HK-2 (cell line): ENCODE data around the gene TDRD9.

Source experiments
- DNase-seq: peaks from one replicate; pipeline ENCODE4 v3.0.0-alpha.2; 2018; ENCODE audit not compliant: unreplicated experiment

TDRD9 gene

DNA sequence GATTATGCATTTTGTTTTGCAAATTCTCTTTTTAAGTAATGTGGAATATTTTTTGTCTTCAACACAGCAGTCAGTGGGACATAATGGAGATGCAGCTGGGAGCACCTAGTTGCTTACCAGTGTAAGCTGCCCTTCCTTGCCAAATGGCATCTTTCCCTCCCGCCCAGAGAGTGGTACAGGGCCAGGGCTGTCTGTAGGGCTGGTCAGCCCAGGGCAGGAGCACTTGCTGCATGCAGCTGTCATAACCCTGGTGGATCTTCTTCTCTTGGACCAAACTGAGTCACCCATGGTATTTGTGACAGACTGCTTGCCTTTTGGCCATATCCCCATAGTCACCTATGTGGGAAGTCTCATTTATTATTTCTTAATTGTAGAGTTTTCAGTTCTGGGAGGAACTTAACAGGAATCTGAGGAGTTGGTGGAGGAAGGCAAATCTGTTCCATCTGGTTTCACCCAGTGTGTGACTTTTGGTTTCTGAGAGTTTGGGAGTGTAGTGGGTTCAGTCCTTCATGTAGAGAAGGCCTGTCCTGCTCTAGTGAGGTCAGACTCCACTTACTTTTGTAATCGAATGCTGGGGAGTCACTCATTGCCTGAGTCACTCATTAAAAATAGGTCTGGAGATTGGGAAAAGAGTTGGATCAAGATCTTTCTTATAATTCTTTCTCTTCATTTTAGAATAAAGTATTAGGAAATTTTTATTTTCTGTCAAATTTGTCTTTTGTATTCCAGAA is 95.2 kb downstream of the TDRD9 start:
- no peak for DNase-seq

DNA sequence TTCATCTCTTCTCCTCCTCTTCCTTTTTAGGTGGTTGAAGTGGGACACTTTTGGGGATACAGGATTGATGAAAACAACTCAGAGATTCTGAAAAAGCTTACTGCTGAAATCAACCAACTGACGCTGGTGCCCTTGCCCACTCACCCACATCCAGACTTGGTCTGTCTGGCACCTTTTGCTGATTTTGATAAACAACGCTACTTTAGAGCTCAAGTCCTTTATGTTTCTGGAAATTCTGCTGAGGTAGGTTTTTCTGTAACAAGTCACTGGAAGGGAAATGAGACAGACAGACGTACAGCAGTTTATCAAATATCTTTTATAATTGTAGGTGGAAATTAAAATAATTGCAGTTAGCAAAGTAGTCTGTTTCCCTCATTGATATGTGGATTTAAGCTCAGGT is 97.3 kb downstream of the TDRD9 start:
- no peak for DNase-seq

DNA sequence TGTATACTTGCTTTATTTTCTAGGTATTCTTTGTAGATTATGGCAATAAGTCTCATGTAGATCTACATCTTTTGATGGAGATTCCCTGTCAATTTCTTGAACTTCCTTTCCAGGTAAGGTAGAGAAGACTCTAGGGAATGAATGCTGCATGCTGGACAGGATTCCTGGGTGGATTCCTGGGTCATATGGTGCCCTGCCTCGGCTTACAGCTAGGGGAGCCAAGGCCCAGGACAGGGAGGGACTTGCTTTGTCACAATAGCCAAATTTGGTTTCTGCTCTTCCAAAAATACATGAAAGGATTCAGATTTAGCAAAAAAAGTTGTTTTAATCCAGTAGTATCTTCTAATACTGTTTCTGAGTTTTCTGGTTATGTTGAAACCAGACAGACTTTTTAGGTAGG is 97.8 kb downstream of the TDRD9 start:
- DNase-seq: no peak

DNA sequence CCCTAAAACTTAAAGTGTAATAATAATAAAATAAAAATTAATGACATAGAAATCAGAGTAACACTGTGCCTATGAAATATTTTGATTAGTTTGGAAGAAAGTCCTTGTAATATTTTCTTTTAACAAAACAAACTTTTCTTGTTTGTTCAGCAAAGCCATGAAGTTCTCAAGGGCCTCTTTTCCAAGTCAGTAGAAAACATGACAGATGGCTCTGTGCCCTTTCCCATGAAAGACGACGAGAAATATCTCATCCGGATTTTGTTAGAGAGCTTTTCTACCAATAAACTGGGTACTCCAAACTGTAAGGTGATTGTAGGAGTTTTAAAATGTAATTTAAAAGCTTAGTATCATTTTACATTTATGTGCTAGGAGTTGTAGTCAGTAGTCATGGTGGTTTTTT is 102.7 kb downstream of the TDRD9 start:
- no peak for DNase-seq

DNA sequence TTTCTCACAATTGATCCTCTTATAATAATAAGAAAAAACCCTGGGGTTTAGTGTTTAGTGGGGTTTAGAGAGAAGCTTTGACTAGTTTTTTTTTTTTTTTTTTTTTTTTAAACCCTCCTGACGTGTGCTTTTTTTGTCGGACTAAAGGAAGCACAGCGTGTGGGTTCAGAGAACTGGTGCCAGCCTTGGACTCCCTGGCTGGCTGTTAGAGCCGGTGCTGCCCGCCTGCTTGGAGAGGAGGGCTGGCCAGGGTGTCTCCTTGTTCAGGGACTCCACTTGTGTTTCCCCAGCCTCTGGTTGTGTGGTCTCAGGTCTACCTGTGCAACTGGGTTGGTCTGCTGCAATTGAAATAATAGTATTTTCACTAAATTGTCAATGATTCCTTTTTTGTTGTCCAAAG is 103.1 kb downstream of the TDRD9 start:
- DNase-seq: no peak

DNA sequence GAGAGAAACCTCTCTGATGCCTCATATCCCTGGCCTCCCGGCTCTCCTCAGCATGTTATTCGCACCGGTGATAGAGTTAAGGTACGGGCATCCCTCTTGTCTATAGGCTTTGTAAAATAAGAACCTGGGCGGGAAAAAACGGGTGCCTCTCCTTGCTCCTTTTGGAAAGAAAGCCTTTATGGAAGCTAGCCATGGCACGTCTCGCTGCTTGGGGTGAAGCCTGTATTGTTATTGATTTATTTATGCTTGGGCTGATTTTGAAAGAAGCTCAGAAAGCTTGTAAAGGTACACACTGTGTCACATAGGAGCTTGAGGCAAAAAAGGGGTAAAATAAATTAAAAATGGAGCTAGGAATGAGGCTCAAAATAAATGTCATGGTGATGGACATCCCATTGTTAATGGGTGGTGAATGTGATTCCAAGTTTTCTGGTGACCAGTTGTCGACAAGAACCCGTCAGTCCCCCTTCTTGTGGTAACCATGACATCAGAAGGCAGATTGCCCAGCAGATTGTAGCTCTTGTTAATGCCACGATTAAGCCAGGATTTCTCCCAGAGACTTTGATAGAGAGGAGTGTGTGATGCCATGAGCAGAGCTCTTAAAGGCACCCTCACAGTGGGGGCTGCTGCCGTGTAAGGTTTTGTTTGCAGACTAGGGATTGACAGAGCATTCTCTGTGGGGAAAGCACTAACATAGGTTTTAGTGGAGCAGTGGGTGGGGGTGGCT is 106.9 kb downstream of the TDRD9 start:
- DNase-seq: no peak

DNA sequence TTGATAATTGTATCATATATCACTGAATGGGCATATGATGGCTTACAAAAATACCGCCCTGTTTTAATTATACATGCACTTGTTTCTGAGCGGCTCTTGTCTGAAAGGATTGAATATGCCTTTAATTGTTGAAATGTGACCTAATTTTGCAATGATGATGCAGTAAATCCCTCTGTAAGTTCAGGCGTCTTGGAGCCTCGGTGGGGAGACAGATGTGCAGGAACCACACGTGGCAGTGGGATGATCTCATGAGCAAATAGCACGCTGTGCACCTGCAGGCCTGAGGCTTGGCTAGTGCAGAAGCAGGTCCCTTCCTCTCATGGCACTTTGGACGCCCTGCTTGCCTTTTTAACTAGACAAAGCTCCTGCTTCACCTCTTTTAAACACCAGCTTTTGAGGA is 108.0 kb downstream of the TDRD9 start:
- no peak for DNase-seq

DNA sequence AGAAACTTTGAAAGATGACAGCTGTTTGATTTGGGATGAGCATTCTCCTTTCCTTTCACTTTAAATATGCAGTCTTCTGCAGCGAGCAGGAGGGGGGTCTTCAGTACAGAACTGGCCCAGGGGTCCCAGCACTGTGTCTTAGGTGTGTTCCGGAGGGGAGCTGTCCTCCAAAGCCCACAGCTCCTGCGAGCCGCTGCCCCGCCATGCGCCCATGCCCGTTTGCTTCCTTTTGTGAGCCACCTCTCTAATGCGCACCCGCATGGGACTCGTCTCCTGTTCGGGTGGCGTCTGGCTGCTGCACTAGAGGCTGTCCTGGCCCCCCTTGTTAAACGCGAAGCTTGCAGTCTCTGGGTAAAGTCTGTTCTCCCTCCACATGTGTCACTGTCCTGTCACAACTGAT is 108.8 kb downstream of the TDRD9 start:
- no peak for DNase-seq

DNA sequence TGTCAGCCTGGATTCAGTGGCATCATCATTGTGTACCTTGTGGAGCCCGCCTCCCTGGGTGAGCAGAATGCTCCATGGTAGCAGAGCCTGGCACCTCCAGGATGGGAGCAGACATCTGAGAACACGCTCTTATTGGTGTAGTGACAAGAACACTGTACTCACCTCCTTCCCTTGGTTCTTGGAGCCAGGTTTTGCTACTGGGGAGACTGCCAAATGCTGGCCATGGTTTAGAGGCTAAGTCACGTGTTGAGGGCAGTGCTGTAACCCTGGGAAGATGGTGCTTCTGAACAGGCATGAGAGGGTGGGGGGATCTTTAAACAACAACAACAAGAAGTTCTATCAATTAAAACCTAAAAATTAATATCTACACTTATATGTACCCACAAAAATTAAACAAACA is 109.6 kb downstream of the TDRD9 start:
- no peak for DNase-seq

DNA sequence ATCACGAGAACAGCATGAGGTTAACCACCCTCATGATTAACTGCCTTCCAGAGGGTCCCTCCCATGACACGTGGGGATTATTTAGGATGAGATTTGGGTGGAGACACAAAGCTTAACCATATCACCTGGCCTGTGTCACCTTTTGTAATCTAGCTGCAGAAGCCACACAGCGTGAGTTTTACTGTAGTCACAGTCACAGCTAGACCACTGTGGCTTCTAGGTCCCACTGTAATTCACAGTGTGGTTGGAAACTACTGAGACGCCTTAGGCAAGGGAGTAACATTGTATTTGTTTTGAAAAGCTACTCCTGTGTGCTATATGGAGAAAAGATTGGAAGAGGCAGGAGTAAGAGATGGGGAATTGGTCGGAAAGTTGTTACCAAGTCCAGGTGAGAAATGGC is 111.0 kb downstream of the TDRD9 start:
- no peak for DNase-seq

DNA sequence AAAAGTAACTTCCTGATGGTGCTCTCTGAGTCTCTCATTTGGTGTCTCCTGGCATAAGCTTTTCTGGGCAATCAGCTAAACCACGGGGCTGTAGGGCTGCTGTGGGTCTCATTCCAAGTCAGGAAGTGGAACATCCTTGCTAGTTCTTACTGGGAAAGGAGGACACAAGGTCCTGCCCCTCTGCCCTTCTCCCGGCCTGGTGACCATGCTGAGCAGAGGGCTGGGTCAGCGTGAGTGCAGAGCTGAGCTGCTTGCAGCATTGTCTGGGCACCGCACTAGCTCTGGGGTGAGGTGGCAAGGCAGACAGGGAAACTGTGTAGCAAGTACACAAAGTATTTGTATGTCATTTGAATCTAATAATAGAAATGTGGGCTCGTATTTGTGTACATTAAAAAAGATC is 112.3 kb downstream of the TDRD9 start:
- DNase-seq: no peak

DNA sequence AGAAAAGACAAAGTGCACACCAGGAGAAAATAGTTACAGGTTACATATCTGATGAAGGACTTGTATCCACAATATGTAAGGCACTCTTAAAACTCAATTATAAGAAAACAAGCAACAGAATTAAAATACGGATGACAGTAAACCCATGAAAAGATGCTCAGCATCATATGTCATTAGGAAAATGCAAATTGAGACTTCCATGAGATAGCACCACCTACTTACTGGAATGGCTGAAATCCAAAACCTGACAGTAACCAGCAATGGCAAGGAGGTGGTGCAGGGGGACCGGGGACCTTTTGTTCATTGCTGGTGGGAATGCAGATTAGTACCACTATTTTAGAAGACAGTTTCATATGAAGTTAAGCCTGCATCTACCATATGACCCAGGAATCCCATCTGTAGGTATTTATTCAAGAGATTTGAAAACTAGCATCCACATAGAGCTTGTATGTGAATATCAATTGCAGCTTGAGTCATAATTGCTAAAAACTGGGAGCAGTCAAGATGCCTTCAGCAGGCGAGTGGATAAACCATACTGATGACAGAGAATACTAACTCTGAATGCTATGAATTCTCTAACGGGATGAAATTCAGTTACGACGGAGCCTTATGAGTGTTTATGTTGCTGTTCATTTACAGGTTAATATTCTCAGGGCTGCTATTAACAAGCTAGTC is 113.3 kb downstream of the TDRD9 start:
- DNase-seq: no peak

DNA sequence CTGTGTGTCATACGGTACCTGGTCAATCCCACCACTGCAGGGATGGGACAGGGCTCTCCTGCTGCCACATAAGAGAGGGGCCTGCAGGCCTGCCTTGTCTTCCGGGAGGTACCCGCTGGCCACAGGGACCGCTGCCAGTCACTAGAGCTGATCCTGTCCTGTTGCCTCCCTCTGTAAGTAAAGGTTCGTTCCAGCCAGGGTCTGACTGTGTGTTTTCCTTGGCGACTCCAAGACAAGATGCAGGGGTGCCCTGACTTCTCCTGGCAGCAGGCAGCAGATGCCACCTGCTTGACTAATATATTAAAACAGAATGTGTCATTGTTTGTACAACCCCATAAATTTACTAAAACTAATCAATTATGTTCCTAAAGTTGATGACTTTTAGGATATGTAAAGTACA is 115.8 kb downstream of the TDRD9 start:
- no peak for DNase-seq

DNA sequence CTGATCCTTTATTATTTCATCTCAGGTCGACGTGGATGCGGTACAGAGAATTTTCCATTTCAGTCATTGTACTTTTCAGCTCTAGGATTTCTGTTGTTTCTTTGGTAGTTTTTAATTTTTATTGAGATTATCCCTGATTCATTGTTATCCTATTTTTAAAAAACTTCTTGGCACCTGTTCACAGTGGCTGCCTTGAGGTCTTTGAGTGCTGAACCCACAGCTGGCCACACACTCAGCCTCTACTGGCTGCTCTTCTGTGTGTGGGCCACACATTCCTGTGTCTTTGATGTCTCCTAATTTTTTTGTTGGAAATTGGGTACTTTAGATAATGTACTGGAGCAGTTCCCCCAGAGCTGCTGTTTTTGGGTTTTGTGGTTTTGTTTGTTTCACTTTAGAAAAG is 119.5 kb downstream of the TDRD9 start:
- DNase-seq: no peak

DNA sequence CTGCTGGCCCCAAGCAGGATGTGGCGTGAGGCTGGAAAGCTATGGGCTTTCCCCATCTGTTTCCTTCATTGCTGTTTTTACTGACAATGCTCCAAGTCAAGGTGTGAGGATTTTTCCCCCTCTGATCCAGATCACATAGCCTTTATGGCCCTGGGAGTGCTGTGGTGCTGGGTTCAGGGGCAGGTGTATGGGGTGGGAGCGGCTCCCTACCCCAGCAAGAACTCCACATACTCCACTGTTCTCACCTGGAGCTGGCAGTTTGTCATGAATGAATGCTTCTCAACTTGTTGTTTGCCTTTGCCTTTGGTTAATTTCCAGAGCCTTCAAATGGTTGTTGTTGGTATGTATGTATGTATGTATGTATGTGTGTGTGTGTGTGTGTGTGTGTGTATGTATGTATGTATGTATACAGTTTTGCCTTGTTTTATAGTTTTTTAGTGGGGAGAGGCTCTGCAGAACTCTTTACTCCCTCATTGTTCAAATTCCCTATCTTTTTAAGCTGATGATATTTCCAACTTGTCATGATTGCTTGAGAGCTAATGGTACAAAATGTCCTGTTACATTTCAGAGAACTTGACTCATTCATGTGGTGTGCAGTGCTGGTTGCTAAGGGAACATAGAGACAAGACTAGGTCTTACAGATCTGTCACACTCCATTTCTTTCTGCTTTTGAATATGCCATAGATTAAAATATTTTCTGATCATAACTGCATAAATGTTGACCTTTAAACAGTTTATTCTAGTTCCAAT is 120.7 kb downstream of the TDRD9 start:
- DNase-seq: no peak

DNA sequence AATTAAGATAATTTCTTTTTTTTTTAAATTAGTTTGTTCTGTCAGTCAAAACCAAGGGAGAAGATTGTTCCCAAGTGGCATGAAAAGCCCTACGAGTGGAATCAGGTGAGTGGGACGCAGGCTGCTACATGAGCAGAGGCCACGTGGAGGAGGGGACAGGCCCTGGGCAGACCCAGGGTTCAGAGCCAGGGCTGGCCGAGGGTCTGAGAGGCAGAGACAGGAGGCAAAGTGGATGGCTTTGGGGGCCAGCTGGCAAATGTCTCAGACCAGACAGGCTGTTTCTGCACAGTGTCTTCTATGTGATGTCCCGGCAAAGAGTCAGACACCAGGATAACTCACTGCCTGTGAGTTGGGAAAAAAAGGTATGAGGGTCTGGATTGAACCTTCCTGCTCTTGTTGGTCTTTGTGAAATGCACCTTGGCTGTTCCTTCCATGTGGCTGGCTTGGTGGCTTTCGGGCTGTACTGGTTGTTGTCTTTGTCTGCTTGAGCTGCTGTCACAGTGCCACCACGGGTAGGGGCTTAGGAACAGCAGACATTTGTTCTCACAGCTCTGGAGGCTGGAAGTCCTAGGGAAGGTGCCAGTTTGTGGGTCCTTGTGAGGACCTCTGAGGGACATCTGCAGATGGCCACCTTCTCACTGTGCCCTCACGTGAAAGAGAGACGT is 121.5 kb downstream of the TDRD9 start:
- no peak for DNase-seq

DNA sequence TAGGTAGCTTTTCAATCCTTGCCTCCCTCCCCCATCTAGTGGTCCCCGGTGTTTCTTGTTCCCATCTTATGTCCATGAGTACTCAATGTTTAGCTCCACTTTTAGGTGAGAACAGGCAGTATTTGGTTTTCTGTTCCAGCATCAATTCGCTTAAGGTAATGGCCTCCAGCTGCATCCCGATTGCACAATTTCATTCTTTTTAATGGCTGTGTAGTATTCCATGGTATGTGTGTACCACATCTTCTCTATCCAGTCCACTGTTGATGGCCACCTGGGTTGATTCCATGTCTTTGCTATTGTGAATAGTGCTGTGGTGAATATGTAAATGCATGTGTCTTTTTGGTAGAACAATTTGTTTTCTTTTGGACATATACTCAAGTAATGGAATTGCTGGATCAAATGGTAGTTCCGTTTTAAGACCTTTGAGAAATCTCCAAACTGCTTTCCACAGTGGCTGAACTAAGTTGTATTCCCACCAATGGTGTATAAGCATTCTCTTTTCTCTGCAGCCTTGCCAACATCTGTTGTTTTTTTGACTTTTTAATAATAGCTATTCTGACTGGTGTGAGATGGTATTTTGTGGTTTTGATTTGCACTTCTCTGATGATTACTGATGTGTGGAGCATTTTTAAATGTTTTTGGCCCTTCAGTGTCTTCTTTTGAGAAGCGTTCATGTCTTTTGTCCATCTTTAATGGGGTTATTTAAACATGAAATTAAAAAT is 123.0 kb downstream of the TDRD9 start:
- DNase-seq: no peak

DNA sequence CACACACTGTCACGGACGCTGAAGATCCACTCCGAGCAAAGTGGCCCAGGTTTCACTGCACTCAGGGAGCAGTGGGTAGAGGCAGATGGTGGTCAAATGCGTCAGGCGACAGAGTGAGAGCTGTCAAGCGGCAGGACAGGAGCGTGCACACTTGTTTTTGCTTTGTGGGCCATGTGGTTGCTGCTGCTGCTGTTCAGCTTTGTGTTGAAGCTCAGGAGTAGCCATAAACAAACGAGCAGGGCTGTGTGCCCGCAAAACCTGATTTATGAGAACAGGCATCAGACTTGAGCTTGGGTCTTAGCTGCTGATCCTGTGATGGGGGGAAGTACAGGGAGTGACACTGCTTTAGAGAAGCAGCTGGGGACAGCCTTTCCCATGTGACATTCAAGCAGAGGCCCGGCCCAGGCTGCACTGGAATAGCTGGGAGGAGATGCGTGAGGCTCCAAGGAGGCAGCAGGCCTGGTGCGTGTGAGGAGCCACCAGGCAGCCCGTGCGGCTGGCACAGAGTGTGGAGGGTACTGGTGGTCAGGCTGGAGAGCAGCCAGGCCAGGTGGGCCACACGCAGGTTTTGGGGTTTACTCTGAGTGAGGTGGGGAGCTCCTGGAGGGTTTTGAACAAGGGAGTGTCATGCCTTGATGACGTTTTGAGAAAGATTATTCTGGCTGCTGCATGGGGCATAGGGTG is 126.1 kb downstream of the TDRD9 start:
- no peak for DNase-seq

DNA sequence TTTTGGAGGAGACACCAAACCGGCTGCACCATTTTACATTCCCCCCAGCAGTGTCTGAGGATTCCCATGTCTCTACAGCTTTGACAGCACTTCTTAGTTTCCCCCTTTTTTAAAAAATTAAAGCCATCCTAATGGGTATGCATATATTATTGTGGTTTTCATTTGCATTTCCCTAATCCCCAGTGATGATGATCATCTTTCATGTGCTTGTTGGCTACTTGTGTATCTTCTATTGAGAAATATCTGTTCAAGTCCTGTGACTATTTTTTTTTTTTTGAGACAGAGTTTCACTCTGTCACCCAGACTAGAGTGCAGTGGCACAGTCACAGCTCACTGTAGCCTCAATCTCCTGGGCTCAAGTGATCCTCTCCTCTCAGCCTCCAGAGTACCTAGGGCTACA is 134.0 kb downstream of the TDRD9 start:
- DNase-seq: no peak

DNA sequence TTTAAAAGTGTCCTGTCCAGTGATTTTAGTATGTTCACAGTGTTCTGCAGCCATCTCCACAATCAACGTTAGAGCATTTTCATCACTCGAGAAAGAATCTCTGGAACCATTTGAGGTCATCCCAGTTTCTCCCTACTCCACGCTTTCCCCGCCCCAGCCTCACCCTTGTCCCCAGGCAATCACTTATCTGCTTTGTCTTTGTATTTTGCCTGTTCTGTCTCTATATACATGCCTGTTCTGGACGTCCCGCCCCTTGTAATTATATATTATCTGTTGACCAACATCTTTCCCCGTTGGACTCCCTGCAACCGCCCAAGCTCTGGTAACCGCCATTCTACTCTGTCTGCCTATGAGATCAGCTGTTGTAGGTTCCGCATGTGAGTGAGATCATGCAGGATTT is 135.7 kb downstream of the TDRD9 start:
- no peak for DNase-seq

DNA sequence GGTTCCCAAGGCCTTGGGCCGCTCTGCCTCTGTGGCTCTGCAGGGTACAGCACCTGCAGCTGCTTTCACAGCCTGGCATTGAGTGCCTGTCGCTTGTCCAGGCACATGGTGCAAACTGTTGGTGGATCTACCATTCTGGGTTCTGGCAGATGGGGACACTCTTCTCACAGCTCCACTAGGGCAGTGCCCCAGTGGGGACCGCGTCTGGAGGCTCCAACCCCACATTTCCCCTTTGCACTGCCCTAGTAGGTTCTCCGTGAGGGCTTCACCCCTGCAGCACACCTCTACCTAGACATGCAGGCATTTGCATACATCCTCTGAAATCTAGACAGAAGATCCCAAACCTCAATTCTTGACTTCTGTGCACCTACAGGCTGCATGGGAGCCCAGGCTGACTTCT is 138.0 kb downstream of the TDRD9 start:
- no peak for DNase-seq
